Endodermal cell (in vitro differentiated cells): ENCODE results near the gene TIGD1. TPM values are rescaled to one million over a fixed set of nuclear protein-coding genes. Genes with fewer than 3 reads are reported as not detected.
A peak's percentile ranks its signal among the peaks of the same experiment; 100 is the strongest.

ENCODE experiments used
- DNase-seq: peaks from one replicate; pipeline ENCODE4 v3.0.0-alpha.2; 2017
- H3K27ac ChIP-seq: 2 replicates; pipeline ENCODE4 v1.5.1; 2013; ENCODE audit warnings: mild to moderate bottlenecking, low read depth, low read length, moderate library complexity
- H3K27me3 ChIP-seq: 2 replicates; pipeline ENCODE4 v1.6.1; 2013; ENCODE audit warnings: mild to moderate bottlenecking, low read length, moderate library complexity; ENCODE audit not compliant: insufficient read depth, control insufficient read depth, poor library complexity, severe bottlenecking
- H3K36me3 ChIP-seq: 2 replicates; pipeline ENCODE4 v1.7.0; 2013; ENCODE audit warnings: mild to moderate bottlenecking, low read length, moderate library complexity; ENCODE audit not compliant: control insufficient read depth, insufficient read depth
- H3K4me1 ChIP-seq: one replicate; pipeline ENCODE4 v1.7.0; 2013; ENCODE audit warnings: low read length; ENCODE audit not compliant: control insufficient read depth, insufficient read depth
- H3K4me3 ChIP-seq: 2 replicates; pipeline ENCODE4 v1.5.1; 2013; ENCODE audit warnings: mild to moderate bottlenecking, low read length, moderate library complexity
- H3K9ac ChIP-seq: 2 replicates; pipeline ENCODE4 v1.6.1; 2013; ENCODE audit warnings: mild to moderate bottlenecking, low read length, moderate library complexity; ENCODE audit not compliant: poor library complexity, severe bottlenecking; ENCODE audit errors: extremely low read depth
- H3K9me3 ChIP-seq: 2 replicates; pipeline ENCODE4 v1.6.1; 2013; ENCODE audit warnings: mild to moderate bottlenecking, low read length, moderate library complexity; ENCODE audit not compliant: control insufficient read depth
- H3K27ac Mint-ChIP-seq: 2 replicates; pipeline ENCODE4 v1.8.0; 2020; ENCODE audit warnings: mixed read lengths
- H3K27me3 Mint-ChIP-seq: 2 replicates; pipeline ENCODE4 v1.8.0; 2021; ENCODE audit warnings: mild to moderate bottlenecking, mixed read lengths; ENCODE audit not compliant: insufficient read depth
- H3K36me3 Mint-ChIP-seq: 2 replicates; pipeline ENCODE4 v1.8.0; 2020; ENCODE audit warnings: low read depth, mixed read lengths
- H3K4me1 Mint-ChIP-seq: 2 replicates; pipeline ENCODE4 v1.8.0; 2020; ENCODE audit warnings: mixed read lengths
- H3K4me3 Mint-ChIP-seq: 2 replicates; pipeline ENCODE4 v1.8.0; 2020; ENCODE audit warnings: mild to moderate bottlenecking, moderate library complexity, mixed read lengths
- H3K9me3 Mint-ChIP-seq: 2 replicates; pipeline ENCODE4 v1.8.0; 2020; ENCODE audit warnings: mild to moderate bottlenecking, mixed read lengths
- CTCF ChIP-seq: fragments of 200-600 bp; sonication (generic); conservative IDR thresholded peaks from 2 replicates; pipeline ENCODE4 v1.5.0; 2021; ENCODE audit warnings: antibody characterized with exemption, mild to moderate bottlenecking
- WGBS, 2 experiments: methylation state at CpG; one replicate each; pipeline versions ENCODE4 v1.1.5 to v1.1.7; 2013; ENCODE audit warnings: missing lambda C conversion rate in 2 of 2, mixed read lengths in 1 of 2; ENCODE audit not compliant: insufficient coverage in 1 of 2, insufficient read length in 1 of 2; 5-methylcytosine and 5-hydroxymethylcytosine counted together
- total RNA-seq, 2 donors: library from RNA; stranded (reverse); fragmentation: NEBNext Ultra II Directional in 1 of 2; extraction: Animal tissue kit (Norgen Biotek cat#: 25700) in 1 of 2; gene quantifications; 2 replicates in 1 of 2; 3 replicates in 1 of 2; pipeline ENCODE4 v1.2.1, GENCODE V29; 2021

TIGD1 gene
- total RNA-seq, 2 donors from 2014 or later, result 6.5 to 6.7 TPM

- 37 to 43% methylated on average over 6 to 10 of the region's 10 CpGs for WGBS, 2 experiments
- Mint-ChIP-seq H3K27me3 (peaks cover 46% of the 10 kb centered on the region), H3K36me3 (no peaks in the 10 kb centered on the region)
These were observed 44.5 kb downstream of the TIGD1 start for GRCh38 chr2:232505856-232506255.

GRCh38 chr2:232504438-232504837 is 45.9 kb downstream of the TIGD1 start:
- no peak overlapping the region for H3K9ac ChIP-seq
- DNase-seq, result no peak
- no peak overlapping the region for H3K4me3 ChIP-seq
- Mint-ChIP-seq H3K27ac (no peak overlapping the region), H3K36me3 (no peaks in the 10 kb centered on the region), H3K9me3 (no peaks in the 10 kb centered on the region), H3K27me3 (peaks cover 57% of the 10 kb centered on the region), H3K4me3 (peak overlapping the region; percentile 29), H3K4me1 (peaks cover 4% of the 10 kb centered on the region)
- no peaks in the 10 kb centered on the region for H3K9me3 ChIP-seq
- H3K27ac ChIP-seq, result no peak overlapping the region
- WGBS, 2 experiments, result 85 to 100% methylated on average over 1 to 2 of the region's 2 CpGs
- no peaks in the 10 kb centered on the region for H3K36me3 ChIP-seq
- no peak for TF ChIP-seq CTCF
- H3K4me1 ChIP-seq, result peaks cover 3% of the 10 kb centered on the region
- peaks cover 62% of the 10 kb centered on the region for H3K27me3 ChIP-seq

More at GRCh38 chr2:232505856-232506255, 44.5 kb downstream of the TIGD1 start:
- Histone ChIP-seq H3K4me1 (peaks cover 3% of the 10 kb centered on the region), H3K4me3 (no peak overlapping the region), H3K27ac (no peak overlapping the region), H3K27me3 (peaks cover 58% of the 10 kb centered on the region), H3K9me3 (no peaks in the 10 kb centered on the region), H3K36me3 (no peaks in the 10 kb centered on the region), H3K9ac (no peak overlapping the region)
- Mint-ChIP-seq H3K27ac (no peak overlapping the region), H3K9me3 (no peaks in the 10 kb centered on the region), H3K4me3 (no peak overlapping the region), H3K4me1 (peaks cover 4% of the 10 kb centered on the region)
- peak; percentile 69 for DNase-seq
- TF ChIP-seq CTCF, result no peak

GRCh38 chr2:232503809-232504323 is 46.5 kb downstream of the TIGD1 start:
- Mint-ChIP-seq H3K36me3 (no peaks in the 10 kb centered on the region), H3K4me3 (peak overlapping the region; percentile 55), H3K27ac (no peak overlapping the region), H3K27me3 (peaks cover 60% of the 10 kb centered on the region), H3K9me3 (no peaks in the 10 kb centered on the region), H3K4me1 (peaks cover 4% of the 10 kb centered on the region)
- DNase-seq, result no peak
- H3K36me3 ChIP-seq, result no peaks in the 10 kb centered on the region
- H3K27ac ChIP-seq, result no peak overlapping the region
- no peak for TF ChIP-seq CTCF
- H3K27me3 ChIP-seq, result peaks cover 62% of the 10 kb centered on the region
- WGBS, 2 experiments, result 27 to 33% methylated on average over 7 to 16 of the region's 16 CpGs
- no peaks in the 10 kb centered on the region for H3K9me3 ChIP-seq
- H3K4me1 ChIP-seq, result peaks cover 3% of the 10 kb centered on the region
- peak overlapping the region; percentile 70 for H3K4me3 ChIP-seq
- no peak overlapping the region for H3K9ac ChIP-seq
